ENCODE results near the gene EYA2.
A peak's percentile ranks its signal among the peaks of the same experiment; 100 is the strongest.

GRCh38 chr20:47196091-47197081 is 301.7 kb downstream of the EYA2 start:
- TF ChIP-seq CTCF (IDR thresholded peaks at IDR 0.05; ENCODE audit: low read depth, low read length) (peak; percentile 96), POLR2A (IDR thresholded peaks at IDR 0.05; ENCODE audit: extremely low read depth, insufficient read length) (no peak), MAX (IDR thresholded peaks at IDR 0.05; ENCODE audit: low read depth, low read length) (no peak)

All from NB4 (cell line).